GM21786 (cell line): ENCODE measurements around the gene SLC2A11.
"Not testable (repeated sequence)": the region's sequence is repeated elsewhere in the genome, so short reads cannot be mapped to it uniquely, and the experiment has no call there.

ENCODE experiments used
- ATAC-seq: cut with Tn5 transposase; IDR thresholded peaks from one replicate; pipeline ENCODE4 v1.9.1; 2021; ENCODE audit not compliant: unreplicated experiment

Gene SLC2A11

DNA sequence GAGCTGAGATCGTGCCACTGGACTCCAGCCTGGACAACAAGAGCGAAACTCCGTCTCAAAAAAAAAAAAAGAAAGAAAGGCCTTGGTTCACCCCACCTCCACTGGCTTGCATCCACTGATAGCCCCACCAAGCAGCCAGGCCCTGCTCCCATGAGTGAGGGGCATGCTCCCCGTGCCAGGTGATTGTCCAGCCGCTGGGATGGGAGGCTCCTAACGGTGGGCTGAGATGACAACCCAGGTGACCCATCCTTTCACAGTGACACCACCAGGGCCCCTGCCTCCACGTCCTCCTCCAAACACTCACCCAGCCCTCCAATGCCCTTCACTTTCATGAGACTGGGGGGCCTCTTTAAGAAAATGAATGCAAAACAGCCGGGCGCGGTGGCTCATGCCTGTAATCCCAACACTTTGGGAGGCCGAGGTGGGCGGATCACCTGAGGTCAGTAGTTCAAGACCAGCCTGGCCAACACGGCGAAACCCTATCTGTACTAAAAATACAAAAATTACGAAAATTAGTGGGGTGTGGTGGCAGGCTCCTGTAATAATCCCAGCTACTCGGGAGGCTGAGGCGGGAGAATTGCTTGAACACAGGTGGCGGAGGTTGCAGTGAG is 10.3 kb upstream of the SLC2A11 start:
- no peak for ATAC-seq

DNA sequence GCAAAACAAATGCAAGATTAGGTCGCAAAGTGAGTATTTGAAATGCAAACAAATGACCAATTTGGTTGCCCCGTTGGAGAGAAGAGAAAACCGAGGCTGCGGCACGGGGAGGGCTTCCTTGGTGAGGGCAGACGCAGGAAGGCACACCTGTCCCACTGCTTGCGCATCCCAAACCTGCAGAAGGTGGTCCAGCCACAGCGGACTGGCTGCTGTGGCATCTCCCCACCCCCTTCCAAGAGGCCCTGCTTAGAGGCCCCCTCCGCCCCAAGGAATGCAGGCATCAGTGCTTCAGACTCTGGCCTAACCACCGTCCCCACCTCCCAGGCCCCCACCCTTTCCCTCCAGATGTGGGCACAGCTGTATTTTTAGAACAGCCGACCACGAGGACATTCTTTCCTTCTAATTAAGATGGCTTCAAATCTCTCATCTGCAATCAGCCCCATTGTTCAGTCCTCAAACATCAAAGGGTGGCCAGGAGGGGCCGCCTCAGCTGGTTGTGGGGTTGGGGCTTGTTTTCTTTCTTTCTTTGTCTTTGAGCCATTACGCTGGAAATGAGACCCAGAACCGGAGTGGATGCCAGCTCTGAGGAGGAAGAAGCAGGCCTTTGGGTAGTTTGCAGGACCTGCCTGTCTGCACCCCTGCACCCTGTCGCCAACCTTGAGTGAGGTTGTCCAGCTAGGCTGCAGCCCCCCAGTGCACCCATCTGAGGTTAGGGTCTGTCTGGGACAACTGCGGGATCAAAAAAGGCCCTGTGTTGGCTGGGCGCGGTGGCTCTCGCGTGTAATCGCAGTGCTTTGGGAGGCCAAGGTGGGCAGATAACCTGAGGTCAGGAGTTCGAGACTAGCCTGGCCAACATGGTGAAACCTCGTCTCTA is 9.4 kb upstream of the SLC2A11 start:
- no peak for ATAC-seq

DNA sequence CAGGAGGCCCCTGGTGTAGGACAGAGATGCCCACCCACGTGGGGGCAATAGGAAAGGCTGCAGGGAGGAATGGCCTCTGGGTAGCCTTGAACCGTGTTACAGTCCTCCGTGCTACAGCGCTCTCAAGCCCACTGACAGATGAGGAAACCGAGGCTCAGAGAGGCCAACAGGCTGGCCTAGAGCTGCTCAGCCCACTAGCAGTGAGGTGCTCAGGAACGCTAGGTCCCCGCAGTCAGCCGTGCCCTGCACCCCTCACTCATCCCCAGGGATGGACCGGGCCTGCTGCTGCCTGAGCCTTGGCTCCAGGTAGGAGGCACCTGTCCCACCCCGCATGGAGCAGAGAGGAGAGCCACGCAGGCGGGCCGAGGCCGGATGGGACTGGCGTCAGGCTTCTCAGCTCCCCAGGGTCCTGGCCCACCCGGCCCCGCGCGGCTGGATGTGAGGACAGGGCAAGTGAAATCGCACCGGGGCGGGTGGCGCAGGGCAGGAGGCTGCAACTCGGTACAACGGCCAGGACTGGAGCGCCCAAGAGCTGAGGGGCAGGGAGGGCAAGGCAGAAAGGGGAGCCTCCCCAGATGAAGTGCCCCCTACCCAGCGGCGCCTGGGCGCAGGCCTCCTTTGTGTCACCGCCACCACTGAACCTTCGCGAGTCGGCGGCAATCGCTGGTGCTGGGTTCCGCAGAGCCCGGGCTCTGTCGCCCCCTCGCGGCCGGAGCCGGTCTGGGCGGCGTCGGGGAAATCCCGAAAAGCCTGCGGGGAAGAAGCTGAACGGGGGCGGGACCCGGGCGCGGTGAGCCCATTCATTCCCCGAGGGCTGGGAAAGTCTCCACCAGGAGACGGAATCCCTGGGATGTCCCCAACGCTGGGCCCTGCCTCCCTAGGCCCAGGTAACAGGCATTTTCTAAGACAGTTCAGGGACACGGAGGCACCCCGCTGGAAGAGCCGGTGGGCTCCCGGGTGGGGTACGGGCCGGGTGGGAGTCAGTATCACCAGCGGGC is 8.4 kb upstream of the SLC2A11 start:
- no peak for ATAC-seq

DNA sequence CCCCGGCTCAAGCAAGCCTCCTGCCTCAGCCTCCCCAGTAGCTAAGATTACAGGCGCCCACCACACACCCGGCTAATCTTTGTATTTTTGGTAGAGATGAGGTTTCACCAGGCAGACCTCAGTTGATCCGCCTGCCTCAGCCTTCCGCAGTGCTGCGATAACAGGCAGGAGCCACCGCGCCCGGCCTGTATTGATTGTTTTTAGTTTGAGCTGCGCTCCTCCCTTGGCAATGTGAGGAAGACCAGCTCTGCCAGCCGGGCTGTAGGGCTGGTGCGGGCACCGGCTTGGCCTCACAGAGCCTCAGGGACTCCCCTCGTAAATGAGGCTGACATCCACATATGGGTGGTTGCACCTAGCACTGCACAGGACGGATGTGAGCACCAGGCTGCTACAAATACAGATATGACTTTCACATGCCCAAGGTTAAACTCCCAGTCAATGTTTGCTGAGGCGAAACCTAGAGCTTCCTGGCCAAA is 7.5 kb upstream of the SLC2A11 start:
- peak; percentile 66 for ATAC-seq

DNA sequence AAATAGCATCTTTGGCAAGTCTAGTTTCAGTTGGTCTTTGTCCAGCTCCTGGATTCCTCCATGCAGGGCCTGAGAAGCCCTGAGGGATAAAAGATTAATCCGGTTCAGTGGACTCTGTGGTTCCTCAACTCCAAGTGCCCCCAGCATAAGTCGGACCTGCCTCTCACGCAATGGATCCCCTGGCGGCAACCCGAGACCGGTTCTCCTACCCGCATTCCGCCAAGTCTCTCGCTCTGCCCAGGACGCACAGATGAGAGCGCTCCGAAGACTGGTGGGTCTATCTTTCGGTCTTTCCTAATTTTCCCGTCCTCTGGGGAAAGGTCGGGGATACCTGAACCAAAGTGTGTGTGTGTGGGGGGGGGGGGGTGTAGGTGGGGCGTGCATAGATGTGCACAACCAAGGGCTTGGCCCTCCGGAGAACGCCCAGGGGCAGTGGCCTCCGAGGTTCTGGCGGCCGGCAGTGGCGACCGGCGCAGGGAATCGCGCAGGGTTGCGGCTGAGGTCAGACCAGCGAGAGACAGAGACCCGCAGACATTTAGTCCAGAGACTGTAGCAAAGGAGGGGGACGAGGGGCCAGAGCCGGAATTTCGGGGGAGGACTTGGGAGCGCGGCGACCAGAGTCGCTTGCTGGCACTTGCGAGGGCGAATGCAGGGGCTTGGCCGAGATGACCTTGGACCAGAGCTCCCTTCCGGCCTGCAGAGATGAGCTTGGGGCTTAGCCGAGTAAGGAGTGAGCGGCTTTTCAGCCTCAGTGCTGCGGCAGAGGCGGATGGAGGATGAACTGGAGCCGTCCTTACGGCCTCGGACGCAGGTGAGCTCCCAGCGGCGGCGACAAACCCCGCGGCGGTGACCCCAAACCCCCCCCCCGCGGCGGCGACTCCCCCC is 712 bp upstream of the SLC2A11 start:
- peak; percentile 31 for ATAC-seq

DNA sequence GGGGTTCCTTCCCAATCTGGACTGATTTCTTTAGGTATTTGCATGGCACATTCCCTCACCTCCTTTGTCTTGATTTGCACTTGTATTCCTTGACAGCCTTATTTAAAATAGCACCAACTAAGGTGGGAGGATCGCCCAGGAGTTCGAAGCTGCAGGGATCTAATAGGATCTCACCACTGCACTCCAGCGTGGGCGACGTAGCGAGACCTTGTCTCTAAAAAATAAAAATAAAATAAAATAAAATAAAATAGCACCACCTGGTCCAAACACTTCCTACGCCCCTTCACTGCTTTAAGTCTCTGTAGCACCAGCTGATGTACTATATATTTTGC is 775 bp downstream of the SLC2A11 start:
- no peak for ATAC-seq

DNA sequence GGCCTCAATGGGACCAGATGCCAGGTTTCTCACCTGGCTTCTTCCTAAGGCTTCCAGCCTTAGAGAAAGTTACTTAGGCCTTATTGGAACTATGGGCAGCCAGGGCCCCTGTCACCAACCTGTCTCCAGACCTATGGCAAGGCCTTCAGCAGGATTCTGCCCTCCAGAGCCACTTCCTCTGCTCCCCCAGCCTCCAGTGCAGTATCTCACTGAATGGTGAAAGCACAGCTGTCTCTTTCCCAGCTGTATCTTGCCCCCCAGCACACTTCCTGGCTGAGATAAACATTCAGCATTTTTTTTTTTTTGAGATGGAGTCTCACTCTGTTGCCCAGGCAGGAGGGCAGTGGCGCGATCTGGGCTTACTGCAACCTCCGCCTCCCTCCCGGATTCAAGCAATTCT is 1.5 kb downstream of the SLC2A11 start:
- ATAC-seq: no peak

DNA sequence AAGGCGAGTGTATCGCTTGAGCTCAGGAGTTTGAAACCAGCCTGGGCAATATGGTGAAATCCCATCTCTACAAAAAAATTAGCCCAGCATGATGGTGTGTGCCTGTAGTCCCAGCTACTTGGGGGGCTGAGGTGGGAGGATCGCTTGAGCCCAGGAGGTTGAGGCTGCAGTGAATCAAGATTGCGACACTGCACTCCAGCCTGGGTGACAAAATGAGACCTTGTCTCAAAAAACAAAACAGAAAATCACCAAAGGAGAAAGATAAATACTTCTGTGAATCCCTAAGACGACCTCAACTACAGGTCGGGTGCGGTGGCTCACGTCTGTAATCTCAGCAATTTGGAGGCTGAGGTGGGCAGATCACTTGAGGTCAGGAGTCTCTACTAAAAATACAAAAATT is 2.5 kb downstream of the SLC2A11 start:
- not testable (repeated sequence) for ATAC-seq

DNA sequence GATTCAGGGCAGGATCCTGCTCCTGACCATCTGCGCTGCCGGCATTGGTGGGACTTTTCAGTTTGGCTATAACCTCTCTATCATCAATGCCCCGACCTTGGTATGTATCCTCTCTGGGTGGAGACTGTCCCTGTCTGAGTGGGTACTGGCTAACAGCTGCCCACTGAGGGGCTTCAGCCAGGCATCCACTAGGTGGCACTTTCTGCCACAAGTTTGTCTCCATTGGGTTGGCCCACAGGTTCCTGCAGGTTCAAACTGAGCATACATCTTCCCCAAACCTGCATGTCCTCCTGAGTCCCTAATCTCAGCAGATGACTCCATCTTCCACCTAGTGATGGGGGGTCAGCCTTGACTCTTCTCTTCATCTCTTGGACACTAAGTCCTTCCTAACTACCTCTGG is 4.4 kb downstream of the SLC2A11 start:
- no peak for ATAC-seq

DNA sequence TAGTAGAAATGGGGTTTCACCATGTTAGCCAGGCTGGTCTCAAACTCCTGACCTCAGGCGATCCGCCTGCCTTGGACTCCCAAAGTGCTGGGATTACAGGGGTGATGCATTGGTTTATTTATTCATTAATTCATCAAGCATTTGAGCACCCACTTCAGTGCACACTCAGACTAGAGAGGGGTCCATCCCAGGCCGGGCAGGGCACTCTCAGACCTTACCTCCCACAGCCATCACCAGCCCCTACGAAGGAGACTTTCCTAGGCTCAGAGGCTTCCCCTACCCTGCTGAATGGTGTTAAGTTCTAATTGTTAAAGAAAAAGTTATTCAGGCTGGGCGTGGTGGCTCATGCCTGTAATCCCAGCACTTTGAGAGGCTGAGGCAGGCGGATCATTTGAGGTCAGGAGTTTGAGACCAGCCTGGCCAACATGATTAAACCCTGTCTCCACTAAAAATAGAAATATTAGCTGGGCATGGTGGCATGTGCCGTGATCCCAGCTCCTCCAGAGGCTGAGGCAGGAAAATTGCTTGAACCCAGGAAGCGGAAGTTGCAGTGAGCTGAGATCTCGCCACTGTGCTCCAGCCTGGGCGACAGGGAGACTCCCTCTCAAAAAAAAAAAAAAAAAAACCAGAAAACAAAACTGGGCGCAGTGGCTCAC is 7.0 kb downstream of the SLC2A11 start:
- ATAC-seq: not testable (repeated sequence)

DNA sequence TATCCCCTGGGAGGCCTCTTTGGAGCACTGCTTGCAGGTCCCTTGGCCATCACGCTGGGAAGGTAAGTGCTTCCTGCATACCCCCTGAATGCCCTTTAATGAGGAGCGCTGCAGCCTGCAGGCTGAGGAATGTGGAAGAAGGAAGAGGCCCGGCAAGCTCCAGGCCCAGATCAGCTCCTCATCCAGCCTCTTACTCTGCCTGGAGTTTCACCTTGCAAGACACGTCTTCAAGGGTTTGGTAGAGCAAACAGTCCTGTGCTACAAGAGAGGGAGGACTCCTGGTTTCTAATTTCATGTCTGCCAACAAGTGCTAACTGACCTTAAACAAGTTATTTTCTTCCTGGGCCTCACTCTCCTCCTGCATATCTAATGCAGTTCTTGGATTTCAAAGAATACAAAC is 10.9 kb downstream of the SLC2A11 start:
- no peak for ATAC-seq

DNA sequence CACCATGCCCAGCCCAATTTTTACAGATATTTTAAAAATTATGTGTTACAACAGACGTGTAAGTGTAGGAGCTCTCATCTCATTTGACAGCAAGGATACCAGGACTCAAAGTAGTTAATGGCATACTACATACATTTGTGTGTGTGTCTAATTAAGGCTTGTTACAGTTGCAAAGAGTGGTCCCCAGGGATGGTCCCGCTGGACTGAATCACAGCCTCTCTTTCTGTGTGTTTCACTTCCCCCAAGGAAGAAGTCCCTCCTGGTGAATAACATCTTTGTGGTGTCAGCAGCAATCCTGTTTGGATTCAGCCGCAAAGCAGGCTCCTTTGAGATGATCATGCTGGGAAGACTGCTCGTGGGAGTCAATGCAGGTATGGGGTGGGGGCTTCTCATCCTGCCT is 17.2 kb downstream of the SLC2A11 start:
- no peak for ATAC-seq

DNA sequence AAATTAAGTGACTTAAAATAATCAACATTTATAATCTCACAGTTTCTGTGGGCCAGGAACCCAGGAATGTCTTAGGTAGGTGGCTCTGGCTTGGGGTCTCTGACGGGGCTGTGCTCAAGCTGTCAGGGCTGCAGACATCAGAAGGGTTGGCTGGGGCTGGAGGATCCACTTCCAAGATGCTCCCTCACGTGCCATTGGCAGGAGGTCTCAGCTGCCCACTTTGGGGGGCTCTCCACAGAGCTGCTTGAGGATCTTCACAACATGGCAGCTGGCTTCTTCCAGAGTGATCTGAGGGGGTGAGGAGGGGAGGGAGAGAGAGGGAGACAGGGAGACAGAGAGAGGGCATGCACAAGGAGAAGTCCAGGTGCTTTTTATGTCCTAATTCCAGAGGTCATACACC is 18.1 kb downstream of the SLC2A11 start:
- no peak for ATAC-seq

DNA sequence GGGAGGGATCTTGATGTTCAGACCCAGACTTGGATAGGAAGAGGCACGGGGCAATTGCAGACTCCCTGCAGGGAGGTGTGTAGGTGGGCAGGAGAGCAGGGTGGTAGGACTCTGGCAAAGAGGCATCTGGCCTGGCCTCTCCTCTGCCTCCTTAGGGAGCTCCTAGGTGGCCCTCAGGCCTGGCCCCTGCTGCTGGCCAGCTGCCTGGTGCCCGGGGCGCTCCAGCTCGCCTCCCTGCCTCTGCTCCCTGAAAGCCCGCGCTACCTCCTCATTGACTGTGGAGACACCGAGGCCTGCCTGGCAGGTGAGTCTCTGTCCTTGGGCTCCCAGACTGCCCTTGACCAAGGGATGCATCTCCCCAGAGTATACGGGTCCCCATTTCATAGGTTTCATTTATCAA is 19.9 kb downstream of the SLC2A11 start:
- no peak for ATAC-seq

DNA sequence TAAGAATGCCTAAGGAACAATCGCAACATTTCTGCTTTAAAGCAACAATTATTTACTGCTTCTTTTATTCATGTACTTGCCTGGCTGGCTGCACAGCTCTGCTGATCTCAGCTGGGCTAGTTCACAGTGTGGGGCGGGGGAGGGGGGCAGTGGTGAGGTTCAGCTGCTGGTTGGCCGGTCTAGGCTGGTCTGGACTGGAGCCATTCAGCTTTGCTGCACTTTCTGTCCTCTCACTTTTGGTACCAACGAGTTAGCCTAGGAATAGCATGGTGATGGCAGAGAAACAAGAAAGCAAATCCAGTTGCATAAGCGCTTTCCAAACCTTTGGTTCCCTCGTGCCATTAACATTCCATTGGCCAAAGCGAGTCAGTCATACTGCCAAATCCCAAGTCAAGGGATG is 20.5 kb downstream of the SLC2A11 start:
- no peak for ATAC-seq

DNA sequence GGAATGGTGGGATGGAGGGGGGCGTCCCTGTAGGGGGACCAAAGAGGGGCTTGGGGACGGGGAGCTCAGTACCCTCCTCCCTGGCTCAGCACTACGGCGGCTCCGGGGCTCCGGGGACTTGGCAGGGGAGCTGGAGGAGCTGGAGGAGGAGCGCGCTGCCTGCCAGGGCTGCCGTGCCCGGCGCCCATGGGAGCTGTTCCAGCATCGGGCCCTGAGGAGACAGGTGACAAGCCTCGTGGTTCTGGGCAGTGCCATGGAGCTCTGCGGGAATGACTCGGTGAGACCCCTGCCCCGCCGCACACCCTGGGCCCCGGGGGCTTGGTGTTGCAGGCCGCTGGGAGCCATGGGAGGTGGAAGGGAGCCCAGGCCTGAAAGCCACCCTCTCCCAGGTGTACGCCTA is 24.7 kb downstream of the SLC2A11 start:
- ATAC-seq: no peak

DNA sequence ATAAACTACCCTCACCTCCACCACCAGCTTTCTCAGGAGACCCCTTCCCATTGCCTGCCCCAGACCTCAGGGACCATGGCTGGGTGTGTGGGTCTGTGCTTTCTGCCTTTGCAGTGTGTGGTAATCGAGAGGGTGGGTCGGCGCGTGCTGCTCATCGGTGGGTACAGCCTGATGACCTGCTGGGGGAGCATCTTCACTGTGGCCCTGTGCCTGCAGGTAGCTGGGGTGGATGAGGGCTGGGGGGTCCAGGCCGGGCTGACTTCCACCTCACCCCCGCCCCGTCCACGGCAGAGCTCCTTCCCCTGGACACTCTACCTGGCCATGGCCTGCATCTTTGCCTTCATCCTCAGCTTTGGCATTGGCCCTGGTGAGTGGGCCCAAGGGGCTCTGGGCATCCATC is 26.0 kb downstream of the SLC2A11 start:
- ATAC-seq: no peak

DNA sequence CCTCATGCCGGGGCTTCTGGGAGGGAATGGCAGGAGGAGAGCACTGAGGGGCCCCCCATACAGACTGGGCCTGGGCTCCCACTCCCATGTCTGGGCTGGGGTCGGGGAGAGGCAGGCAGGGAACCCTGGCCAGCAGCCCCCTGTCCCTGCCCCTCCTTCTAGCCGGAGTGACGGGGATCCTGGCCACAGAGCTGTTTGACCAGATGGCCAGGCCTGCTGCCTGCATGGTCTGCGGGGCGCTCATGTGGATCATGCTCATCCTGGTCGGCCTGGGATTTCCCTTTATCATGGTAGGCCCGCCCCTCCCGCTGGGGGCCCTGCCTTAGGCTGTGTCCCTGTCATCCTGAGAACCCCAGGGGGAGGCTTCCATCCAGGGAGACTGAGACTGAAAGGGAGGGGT is 26.5 kb downstream of the SLC2A11 start:
- ATAC-seq: no peak

DNA sequence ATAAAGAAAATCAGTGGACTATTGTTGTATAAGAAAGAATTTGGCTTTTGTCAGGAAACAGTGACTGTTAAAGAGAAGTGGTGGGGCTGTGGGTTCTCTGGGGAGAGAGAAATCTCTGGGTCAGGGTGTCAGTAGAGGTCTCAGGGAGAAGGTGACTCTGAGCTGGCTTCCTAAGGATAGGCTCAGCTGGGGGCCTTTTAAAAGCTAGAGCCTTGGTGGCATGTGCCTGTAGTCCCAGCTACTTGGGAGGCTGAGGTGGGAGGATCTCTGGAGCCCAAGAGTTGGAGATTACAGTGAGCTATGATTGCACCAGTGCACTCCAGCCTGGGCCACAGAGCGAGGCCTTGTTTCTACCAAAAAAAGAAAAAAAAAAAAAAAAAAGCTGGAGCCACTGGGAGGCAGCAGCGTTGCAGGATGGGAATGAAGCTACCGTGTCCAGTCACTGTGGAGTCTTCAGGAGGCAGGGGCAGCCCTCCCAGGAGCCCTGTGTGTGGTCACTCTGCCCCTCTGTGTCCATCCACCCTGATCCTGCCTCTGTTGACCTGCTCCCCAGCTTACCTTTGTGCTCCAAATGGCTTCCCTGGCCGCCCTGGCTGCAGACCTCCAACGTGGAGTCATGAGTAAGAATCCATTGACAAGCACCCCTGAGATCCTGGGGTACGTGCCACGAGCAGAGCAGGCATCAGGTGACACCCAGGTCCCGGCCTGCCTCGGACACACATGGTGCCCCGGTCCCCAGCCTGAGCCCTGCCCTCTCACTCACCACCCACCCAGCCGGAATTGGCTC is 31.1 kb downstream of the SLC2A11 start:
- ATAC-seq: no peak
